NCI-H2171 treated with DMSO at 0.1 percent for 48 hours (cell line): ENCODE results near the gene PACRG.
"Not testable (repeated sequence)": the region's sequence is repeated elsewhere in the genome, so short reads cannot be mapped to it uniquely, and the experiment has no call there.

Experiments used
- DNase-seq: peaks from one replicate; lab custom pipeline; 2025; lab: John Stamatoyannopoulos, UW

Gene PACRG

DNA sequence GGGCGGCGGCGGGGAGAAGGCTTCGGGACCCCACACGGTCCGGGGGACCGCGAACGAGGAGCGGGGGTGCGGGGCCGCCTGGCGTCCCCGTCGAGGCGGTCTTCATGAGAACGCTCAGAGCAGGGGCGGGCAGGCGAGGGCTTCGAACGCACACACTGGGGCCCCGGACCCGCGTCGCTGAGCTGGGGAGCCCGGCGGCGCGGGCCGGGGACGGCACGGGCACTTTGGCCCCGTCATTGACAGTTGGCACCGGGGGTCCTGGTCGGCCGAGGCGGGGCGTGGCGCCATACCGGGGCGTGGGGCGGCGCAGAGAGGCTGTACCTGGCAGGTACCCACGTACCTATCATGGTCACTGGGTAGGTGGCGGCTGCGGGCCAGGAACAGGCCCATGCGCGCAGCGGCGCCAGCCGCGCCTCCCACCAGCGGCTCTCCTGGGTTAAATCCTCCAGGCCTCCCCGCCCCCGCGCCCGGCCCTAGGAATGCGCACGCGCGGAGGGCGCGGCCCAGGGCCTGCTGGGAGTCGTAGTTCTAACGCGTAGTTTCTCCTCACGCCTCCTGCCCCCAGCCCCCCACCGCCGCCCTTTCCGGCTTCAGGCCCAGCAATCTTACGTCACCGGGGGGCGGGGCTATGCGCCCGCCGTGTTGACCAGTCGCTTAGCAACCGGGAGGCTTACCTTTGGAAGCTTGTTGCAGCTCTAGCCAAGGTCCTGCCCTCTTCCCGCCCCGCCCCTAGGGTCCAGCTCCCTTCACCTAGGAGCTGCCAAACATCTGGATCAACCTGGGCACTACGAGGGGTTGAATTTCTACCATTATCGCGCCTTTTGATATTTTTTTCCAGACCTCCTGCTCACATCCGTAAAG lies at the start of gene PACRG, which contains the start of gene PRKN:
Gene PACRG (plus strand): TSS at position 653 of the 861 bp plus-strand sequence.
Gene PRKN (minus strand): TSS at position 445 of the 861 bp plus-strand sequence.
- peak; percentile 96 for DNase-seq

DNA sequence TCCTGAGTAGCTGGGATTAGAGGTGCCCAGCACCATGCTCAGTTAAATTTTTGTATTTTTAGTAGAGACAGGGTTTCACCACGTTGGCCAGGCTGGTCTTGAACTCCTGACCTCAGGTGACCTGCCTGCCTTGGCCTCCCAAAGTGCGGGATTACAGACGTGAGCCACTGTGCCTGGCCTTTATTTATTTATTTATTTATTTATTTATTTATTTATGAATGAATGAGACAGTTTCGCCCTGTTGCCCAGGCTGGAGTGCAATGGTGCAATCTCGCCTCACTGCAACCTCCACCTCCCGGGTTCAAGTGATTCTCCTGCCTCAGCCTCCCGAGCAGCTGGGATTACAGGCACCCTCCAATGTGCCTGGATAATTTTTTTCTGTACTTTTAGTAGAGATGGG lies 48.9 kb upstream of the PACRG start:
- not testable (repeated sequence) for DNase-seq

DNA sequence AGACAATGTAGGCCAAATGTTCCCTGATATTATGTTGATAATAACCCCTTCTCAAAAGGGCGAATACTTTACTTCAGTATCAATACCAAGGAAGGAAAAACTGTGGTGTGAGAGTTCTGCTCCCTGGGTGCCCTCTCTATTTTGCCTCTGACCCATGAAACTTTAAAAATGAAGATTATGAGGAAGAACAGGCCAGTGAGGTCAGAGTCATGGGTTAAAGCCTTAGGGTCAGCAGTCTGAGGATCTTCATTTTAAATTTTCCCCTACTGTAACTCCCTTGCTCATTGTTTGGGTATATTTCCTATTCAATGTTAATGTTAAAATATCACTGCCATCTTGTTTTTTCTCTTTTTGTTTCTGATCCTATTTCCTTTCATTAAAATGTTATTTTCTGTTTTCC lies 48.1 kb upstream of the PACRG start:
- no peak for DNase-seq

DNA sequence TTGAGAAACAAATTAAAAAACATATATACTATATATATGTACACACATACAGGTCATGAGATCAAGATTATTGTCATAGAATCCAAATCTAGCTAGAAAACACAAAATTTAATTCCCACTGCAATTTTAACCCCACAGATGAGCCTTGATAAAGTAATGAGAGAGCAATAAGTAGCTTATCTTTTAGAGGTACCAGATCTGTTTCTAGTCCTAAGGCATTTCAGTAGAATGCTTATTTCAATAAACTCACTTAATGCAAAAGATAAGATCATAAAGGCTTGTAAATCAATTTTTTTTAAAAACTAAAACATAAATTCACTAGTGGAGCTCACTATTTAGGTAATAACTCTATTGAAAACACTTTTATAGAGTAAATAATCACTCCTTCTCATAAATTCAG lies 47.4 kb upstream of the PACRG start:
- no peak for DNase-seq

DNA sequence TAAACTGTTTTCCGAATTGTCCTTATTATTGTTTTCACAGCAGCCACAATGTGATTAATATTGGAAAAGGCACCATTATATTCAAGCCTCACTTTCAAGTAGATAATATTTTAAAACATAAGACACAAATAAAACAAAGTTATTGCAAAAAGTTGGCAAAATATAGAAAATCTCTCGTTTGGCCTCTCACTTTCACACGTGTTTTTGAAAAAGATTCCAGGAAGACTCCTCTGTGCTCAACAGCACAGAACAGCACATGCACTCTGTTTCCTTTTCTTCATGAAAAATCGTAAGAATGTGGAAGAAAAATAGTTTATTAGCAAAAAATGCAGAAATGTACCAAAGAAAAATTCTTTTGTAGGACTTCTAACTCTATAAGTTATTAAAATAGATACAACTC lies 46.9 kb upstream of the PACRG start:
- no peak for DNase-seq

DNA sequence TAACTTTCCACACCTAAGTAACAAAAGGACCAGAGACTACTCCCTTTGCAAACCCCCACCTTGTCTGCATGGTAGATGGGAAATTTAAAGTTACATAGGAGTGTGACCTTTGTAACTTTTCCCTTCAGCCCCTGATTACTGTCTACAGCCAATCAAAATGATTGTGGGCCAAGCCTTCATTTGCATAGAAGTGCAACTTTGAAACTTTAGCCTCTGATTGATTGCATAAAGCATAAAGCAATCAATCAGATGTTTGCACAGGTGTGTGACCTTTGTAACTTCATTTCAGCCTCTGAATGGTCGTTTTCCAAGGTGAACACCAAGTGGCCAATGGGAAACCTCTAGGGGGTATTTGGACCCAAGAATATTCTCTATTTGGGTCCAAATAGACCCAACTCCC lies 46.3 kb upstream of the PACRG start:
- DNase-seq: no peak

DNA sequence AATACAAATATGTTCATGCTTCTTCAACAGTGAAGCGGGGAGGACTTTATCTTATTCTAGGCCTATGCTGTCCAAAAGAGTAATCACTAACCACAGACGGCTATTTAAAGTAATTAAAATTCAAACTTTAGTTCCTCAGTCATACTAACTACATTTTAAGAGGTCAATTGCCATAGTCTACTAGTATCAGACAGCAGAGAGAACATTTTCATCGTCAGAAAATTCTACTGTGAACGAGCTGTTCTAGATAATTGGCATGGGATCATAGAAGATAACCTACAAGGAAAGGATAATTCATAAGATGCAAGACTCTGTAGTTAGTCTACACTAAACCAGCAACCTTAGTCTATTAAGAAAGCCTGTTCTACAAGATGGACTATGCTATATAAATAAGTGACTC lies 44.6 kb upstream of the PACRG start:
- no peak for DNase-seq

DNA sequence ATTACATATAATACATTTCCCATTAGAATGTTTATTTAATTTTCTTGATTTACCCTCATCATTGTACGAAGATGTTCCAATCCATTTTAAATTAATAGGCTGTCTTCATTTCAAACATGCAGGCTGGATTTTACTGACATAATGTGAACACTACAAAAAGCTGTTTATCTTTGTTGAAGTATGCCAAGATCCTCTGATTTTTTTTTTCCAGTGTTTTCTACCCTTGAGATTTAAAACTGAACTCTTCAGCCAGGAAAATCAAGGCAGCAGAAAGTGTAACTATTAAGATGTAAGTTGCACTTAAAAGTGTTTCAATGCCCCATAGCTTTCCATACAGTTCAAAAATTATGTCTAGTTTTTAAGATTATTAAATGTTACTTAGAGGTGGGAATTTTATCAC lies 43.7 kb upstream of the PACRG start:
- DNase-seq: no peak

DNA sequence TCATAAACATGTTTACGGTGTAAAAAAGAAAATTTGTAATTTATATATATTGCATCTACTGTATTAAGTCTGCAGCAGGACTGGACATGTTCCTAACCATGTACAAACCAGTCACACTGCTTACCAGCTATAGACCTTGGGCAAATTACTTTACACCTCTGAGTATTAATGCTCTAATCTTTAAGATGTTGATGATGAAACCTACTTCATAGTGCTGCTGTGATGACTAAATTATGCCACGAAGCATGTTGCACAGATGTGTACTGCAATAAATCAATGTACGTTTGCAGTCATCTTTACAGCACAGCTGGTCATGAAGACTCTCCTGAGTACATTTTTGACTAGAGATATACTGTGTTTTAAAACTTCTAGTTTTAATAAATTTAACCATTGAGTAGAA lies 42.8 kb upstream of the PACRG start:
- DNase-seq: no peak

DNA sequence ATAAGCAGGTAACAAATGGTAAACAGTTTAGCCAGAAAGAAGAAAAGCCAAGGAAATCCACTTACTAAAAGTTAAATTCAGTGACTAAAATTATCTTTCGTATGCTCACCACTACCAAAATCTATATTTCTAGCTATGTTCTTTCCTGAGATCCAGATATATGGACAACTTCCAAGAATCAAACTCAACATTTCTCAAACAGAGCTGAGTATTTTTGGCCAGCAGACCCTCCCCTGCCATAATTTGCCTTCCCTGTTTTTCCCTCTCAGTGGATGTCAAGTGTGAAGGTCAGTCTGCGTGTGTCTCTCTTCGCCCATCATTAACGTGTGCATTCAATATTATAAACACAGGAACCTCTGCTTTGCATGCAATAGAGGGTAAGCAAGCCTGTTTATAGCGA lies 42.2 kb upstream of the PACRG start:
- DNase-seq: no peak

DNA sequence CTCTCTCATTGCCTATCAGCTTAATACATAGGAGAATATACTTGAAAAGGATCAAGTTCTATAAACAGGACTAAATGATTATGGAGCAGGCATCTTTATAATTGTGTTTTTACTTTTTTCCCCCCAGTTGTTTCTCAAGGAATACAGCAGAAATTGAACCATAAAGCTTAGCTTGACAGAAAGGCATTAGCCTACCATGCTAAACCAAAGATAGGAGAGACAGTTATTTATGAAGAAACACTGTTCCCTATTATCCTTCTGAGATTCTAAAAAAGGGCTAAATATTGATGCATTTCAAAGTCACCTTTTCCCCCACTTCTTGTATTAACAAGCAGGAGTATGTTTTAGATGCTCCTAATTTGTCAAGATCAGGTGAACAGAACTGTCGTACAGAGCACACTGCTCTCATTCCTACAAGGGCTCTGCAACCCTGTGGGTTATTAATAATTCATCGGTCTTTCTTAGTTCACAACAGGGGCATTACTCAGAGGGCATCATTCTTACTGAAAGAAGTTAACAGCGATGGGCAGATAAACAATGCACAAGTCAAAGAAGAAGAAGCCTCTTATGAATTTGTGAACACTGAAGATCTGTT lies 38.9 kb upstream of the PACRG start:
- no peak for DNase-seq

DNA sequence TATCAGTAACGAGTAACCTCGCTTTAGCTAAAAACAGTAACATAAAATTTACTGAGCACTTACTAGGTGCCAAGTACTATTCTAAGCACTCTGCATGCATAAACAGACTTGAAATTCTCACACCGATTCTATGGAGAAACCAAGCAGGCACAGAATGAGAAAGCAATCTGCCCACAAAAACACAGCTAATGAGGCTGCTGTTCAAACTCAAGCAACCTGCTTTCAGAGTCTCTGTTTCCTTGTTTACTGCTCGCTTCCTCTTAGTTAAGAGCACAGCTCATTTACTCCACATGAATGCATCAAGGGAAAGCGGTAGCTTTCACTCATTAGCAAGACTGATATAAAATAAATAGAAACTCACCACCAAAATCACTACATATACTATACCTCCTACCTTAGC lies 37.6 kb upstream of the PACRG start:
- DNase-seq: no peak

DNA sequence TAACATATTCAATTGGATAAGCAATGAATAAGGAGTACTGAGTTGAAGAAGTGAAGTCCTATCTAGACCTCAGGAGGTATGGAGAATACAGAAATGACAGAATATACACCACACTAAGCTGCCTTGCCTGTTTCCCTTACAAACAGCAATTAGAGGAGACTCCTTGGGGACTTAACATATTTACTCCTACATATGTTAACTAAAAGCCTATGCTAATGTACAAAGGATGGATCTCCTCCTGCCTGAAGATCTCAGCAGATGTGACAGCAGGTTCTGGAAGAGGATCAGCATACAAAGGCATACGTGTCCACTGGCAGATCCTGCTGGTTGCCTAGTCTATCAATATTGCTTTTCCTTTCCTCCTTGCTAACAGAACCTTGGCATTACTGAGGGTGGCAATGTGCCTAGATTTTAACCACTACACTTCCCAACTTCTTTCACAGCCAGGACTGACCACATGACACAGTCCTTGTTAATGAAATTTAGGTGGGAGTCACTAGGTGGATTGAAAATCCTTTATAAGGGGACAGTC lies 29.8 kb upstream of the PACRG start:
- peak; percentile 50 for DNase-seq

DNA sequence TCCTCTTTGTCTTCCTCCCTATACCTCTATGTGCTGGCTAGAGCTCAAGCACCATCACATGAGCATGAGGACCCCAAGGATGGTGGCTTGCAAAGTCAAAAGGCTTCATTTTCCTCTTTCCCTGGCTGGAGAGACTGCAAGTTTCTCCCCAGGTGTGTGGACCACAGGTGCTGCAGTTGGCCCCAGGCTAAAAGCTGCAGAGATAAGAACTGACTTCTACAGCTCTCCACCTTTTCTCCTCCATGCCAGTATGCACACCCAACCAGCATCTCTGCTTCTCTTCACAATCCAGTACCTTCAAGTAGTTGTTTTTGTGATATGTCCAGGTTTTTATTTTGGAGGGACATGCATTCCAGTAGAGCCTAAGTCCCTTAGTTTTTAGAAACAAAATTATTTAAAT lies 29.3 kb upstream of the PACRG start:
- DNase-seq: no peak

DNA sequence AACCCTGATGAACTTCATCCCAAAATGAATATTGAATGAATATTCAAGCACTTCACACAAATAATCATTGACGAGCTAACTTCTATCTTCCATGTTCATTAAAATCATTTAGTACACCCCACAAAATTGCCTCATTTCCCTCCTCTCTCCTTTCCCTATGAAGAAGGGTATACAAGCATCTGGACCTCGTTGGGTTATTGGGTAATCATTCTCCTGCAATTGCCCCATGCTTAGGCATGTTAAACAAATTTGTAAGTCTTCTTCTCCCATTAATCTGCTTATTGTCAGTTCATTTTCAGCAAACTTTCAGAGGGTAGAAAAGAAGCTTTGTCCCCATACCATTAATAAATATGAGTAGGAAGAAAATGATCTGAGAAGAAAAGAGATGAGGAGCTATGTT lies 27.8 kb upstream of the PACRG start:
- no peak for DNase-seq

DNA sequence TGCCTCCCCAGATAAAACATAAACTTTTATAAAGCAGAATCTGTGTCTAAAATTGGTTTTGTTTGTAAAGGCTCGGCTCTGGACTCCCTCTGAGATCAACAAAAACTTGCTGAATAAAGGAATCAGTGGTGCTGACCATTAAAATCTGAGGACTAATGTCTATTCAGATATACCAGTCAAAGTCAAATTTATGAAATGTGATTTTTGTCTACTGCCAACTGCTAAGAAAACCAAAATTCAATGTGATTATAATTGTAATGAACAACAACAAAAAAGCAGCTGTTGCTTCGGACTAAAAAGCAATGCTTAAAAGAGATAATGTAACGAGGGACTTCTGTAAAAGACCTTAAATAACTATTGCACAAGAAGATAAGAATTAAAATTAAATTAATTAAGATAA lies 26.8 kb upstream of the PACRG start:
- DNase-seq: no peak

DNA sequence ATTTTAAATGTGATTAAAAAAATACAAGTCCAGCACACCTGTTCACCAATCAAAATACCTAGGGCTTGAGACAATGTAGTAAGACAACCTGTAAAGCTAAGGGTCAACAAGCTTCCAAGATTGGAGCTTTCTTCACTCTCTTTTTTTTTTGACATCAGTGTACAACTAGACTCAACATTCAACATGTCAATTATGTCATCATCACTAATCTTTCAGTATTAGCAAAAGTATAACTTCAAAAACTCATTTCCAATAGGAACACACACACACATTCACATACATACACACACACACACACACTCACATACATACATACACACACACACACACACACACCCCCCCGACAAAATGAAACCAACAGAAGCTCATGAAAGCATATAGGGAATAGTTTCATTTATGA lies 26.2 kb upstream of the PACRG start:
- DNase-seq: no peak

DNA sequence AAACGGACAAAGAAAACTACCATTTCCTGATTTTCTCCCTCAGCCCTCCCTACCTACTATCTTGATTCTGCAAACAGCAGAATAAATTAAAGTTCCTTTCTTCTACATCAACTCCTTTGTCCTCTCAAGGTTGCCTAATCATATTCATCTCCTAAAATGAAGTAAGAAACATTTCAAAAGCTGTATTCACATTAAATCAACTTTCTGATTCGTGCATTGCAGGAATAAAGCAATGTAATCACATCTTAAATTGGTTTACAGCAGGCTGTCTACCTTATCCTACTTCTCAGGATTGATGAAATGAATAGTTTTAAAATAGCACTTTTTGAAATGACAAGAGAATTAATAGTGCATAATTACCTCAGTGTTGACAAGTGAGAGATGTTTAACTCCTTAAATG lies 25.3 kb upstream of the PACRG start:
- DNase-seq: no peak

DNA sequence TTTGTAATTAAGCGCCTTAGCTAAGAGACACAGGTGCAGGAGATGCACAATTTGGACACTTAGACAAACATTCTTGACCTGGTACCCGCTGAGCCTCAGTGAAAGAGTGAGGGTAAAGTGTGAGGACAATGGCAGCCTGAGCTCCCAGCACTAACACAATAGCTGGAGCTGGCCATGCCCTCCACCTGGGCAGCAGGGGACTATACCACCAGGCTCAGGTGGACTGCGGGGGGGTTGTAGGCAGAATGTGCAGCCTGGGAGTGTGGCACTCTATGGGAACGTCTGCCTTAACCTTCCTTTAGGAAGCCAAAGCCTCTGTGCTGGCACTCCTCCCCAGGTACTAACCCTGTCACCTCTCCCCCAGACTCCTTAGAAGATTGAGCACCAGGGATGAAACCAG lies 23.8 kb upstream of the PACRG start:
- DNase-seq: no peak

DNA sequence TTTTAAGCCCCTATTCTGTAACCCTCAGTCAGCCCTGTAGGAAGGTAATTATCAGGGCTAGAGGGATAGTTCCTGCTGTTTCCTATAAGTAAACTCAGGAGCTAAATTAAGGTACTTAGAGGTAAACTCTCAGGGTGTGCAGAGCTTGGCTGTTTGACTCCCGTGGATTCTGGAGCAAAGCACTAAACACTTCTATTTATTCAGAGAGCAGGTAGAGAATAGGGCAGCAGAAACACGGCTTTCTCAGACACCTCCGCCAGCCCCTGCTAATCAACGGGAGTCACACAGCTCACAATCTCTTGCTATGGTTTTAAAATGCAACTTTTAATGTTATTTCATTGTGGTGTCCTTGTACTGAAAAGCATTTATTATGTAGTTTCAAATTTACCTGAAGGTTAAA lies 22.0 kb upstream of the PACRG start:
- DNase-seq: no peak

DNA sequence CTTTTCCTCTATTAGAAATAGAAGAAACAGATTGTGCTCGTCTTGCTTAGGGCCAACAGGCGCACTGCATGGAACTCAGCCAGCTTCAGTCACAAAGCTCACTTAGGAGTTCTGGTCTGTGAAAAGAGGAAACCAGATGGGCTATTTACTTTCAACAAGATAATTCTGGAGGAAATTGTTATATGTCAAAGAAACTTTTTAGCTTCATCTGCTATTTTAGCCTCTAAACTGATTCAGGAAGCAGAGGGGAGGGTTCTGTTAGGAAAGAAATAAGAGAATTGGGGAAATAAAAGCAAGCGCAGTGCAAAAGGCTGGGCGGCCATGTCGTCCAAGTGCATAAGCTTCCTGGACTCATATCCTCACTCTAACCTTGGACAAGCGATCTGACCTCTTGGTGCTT lies 21.5 kb upstream of the PACRG start:
- peak; percentile 33 for DNase-seq

DNA sequence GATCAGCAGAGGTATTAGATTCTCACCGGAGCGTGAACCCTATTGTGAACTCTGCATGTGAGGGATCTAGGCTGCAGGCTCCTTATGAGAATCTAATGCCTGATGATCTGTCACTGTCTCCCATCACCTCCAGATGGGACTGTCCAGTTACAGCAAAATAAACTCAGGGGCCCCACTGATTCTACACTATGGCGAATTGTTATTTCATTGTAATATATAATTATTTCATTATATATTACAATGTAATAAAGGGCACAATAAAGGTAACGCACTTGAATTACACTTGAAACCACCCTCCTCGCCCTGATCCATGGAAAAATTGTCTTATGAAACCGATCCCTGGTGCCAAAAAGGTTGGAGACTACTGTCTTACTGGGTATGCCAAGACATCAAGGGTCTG lies 18.8 kb upstream of the PACRG start:
- no peak for DNase-seq

DNA sequence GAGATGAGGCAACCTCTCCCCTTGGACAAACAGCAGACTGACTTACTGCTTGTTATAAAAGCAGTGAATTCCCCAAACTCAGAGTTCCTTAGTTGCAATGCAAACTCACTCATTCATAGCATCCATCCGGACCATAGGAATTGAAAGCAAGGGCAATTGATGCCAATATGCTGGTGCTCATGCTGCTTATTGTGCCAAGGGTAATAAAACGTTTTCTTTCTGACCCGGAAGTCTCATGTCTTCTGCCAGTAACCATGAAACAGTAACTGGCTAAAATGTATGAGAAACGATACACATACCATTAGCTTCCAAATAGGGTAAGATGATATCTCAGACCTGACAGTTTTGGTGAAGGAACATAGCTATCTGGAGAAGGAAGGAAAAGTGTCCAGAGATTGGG lies 18.3 kb upstream of the PACRG start:
- no peak for DNase-seq

DNA sequence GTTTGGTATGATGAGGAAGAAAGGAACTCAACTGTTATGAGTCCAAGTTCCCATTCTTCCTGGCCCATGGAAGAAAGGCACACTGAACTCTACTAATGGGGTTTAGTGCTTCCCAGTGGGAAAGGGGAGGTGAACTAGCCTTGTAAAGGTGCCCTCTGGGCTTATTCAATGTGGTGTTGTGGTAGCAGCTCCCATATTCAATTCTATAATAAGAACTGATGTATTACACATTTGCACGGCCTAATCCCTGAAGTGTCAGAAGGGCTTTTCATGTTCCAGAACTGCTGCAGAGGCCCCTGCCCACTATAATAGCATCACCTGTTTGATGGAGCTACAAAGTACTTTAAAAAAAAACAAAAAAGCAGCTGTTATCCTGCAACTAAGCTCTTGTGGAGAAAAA lies 17.4 kb upstream of the PACRG start:
- DNase-seq: no peak
